ENCODE results near the gene CSK. TPM values are rescaled to one million over a fixed set of nuclear protein-coding genes. Genes with fewer than 3 reads are reported as not detected.

Gene CSK
- total and polyA plus RNA-seq, 4 donors, result 6.9 to 41.7 (median 24.1) TPM

GRCh38 chr15:74754593-74755215 lies 27.2 kb upstream of the CSK start (continued):
- TF ChIP-seq ZBTB33 (IDR thresholded peaks at IDR 0.05), result no peak
- TF ChIP-seq RXRA (IDR thresholded peaks at IDR 0.05), result no peak
- no peak for TF ChIP-seq NR2F2 (IDR thresholded peaks at IDR 0.05)

- no peak overlapping the region for H3K9ac ChIP-seq (ENCODE audit: low read depth in 1 of 2, low read length in 2 of 2)
- H3K36me3 ChIP-seq (ENCODE audit: control insufficient read depth in 4 of 4, insufficient read depth in 3 of 4, low read depth in 1 of 4, low read length in 3 of 4), result peaks cover 0 to 2% (median 0%) of the 10 kb centered on the region in 4 donors
- DNase-seq (ENCODE audit: low spot score), result no peak
- H3K27me3 ChIP-seq (ENCODE audit: control insufficient read depth in 4 of 4, insufficient read depth in 4 of 4, low read length in 3 of 4), result no peaks in the 10 kb centered on the region
- H3K9me3 ChIP-seq (ENCODE audit: control insufficient read depth in 4 of 4, low read length in 3 of 4), result no peaks in the 10 kb centered on the region
- H3K4me3 ChIP-seq (ENCODE audit: low read depth in 1 of 3, low read length in 3 of 3), result no peak overlapping the region
- TF ChIP-seq HNF4G (IDR thresholded peaks at IDR 0.05) (no peak), HNF4A (conservative IDR thresholded peaks at IDR 0.05) (peak in 1 of 2 donors; percentile 21), RAD21 (IDR thresholded peaks at IDR 0.05) (peak; percentile 27 to 32)
- H3K4me1 ChIP-seq (ENCODE audit: control insufficient read depth in 4 of 4, insufficient read depth in 4 of 4, low read length in 3 of 4), result peaks cover 3 to 9% (median 5%) of the 10 kb centered on the region in 4 donors
- H3K27ac ChIP-seq (ENCODE audit: low read depth in 1 of 2, low read length in 2 of 2), result no peak overlapping the region
- WGBS, result 43% methylated on average over 8 of the region's 8 CpGs
Observed at GRCh38 chr15:74758736-74759135, 23.1 kb upstream of the CSK start.

- no peak overlapping the region for H3K27ac ChIP-seq (ENCODE audit: low read depth in 1 of 2, low read length in 2 of 2)
- DNase-seq (ENCODE audit: low spot score), result no peak
Observed at GRCh38 chr15:74762791-74763150, 19.1 kb upstream of the CSK start.

More at GRCh38 chr15:74762791-74763150, 19.1 kb upstream of the CSK start:
- no peaks in the 10 kb centered on the region for H3K9me3 ChIP-seq (ENCODE audit: control insufficient read depth in 4 of 4, low read length in 3 of 4)
- H3K27me3 ChIP-seq (ENCODE audit: control insufficient read depth in 4 of 4, insufficient read depth in 4 of 4, low read length in 3 of 4), result no peaks in the 10 kb centered on the region
- WGBS, result 45% methylated on average over 6 of the region's 6 CpGs
- no peak overlapping the region for H3K4me3 ChIP-seq (ENCODE audit: low read depth in 1 of 3, low read length in 3 of 3)
- TF ChIP-seq GABPA (IDR thresholded peaks at IDR 0.05 in 1 of 2, conservative IDR thresholded peaks at IDR 0.05 in 1 of 2) (no peak), REST (IDR thresholded peaks at IDR 0.05) (no peak), HNF4A (conservative IDR thresholded peaks at IDR 0.05) (no peak), ZBTB33 (IDR thresholded peaks at IDR 0.05) (no peak), TAF1 (conservative IDR thresholded peaks at IDR 0.05) (no peak)
- no peaks in the 10 kb centered on the region for H3K36me3 ChIP-seq (ENCODE audit: control insufficient read depth in 4 of 4, insufficient read depth in 3 of 4, low read depth in 1 of 4, low read length in 3 of 4)
- no peak overlapping the region for H3K9ac ChIP-seq (ENCODE audit: low read depth in 1 of 2, low read length in 2 of 2)
- peaks cover 3 to 9% (median 5%) of the 10 kb centered on the region in 4 donors for H3K4me1 ChIP-seq (ENCODE audit: control insufficient read depth in 4 of 4, insufficient read depth in 4 of 4, low read length in 3 of 4)
